Pancreas (tissue), 10 donors: ENCODE data around the gene CYP27A1. TPM values are rescaled to one million over a fixed set of nuclear protein-coding genes. Genes with fewer than 3 reads are reported as not detected.

Experiments
- ATAC-seq, 4 donors: fragments of 200-7000 bp; cut with Tn5 transposase; one replicate each; pipeline versions ENCODE4 v1.8.0 to v1.9.1; 2020; ENCODE audit warnings: mild to moderate bottlenecking in 4 of 4, moderate library complexity in 4 of 4
- DNase-seq, 6 donors: peaks; one replicate each; pipeline ENCODE4 v3.0.0-alpha.2; 2020
- FAIRE-seq: peaks from 2 replicates; lab custom pipeline; 2012; peaks lifted over from hg19 to GRCh38; lab: Jason Lieb, UNC
- H3K27ac ChIP-seq, 4 donors: fragments of 200-600 bp; sonication (generic); 1 replicate in 3 of 4; 2 replicates in 1 of 4; pipeline versions ENCODE4 v1.5.0 to v1.8.0; 2020
- H3K27me3 ChIP-seq, 4 donors: fragments of 200-600 bp; one replicate each; pipeline ENCODE4 v1.8.0; 2021
- H3K36me3 ChIP-seq, 3 donors: fragments of 200-600 bp; sonication (generic) in 1 of 3; one replicate each; pipeline versions ENCODE4 v1.5.0 to v1.8.0; 2020 to 2021
- H3K4me1 ChIP-seq, 3 donors: fragments of 200-600 bp; one replicate each; pipeline ENCODE4 v1.8.0; 2021
- H3K4me3 ChIP-seq, 4 donors: fragments of 200-600 bp; sonication (generic) in 2 of 4; one replicate each; pipeline versions ENCODE4 v1.5.0 to v1.8.0; 2020 to 2021
- H3K9me3 ChIP-seq, 4 donors: fragments of 200-600 bp; one replicate each; pipeline ENCODE4 v1.8.0; 2021
- WGBS, 2 donors: extraction: QIAGEN DNeasy Blood & Tissue Kit; methylation state at CpG; one replicate each; pipeline ENCODE4 v1.1.7; 2013; 5-methylcytosine and 5-hydroxymethylcytosine counted together
- intact Hi-C, 3 donors: fragments of 100-400 bp; cut with DNase I; formaldehyde crosslinking; loops; one replicate each; pipeline versions ENCODE4 v1.11.1 to v1.14.2; 2022
- polyA plus RNA-seq, 2 donors: library from polyadenylated mRNA; stranded (reverse); fragments of 200-250 nt; gene quantifications; one replicate each; pipeline ENCODE4 v1.2.3, GENCODE V29; 2013
- total RNA-seq, 6 donors: library from RNA; stranded (reverse); fragmentation: NEBNext Ultra II Directional in 4 of 6; extraction: Animal tissue kit (Norgen Biotek cat#: 25700) in 4 of 6; gene quantifications; one replicate each; pipeline versions ENCODE4 v1.2.1 to v1.2.4, GENCODE V29; 2021 to 2023
- TF ChIP-seq, protein P1 (sequence below), 4 donors: fragments of 200-600 bp; sonication (generic) in 3 of 4; IDR thresholded peaks; one replicate each; pipeline versions ENCODE4 v1.5.0 to v1.8.0; 2021; ENCODE audit warnings: antibody characterized with exemption in 4 of 4
- donor health status: healthy with polysubstance abuse.
- donor health status: DM: no; HTN: no; CAD: no; lungs with moderate emphysema.
- donor health status: DM: no; HTN: no; CAD: no.
- donor health status: control.
- donor health status: control.
- donor health status: Bipolar disorder and iron deficiency.
- donor health status: DM: yes; HTN: yes; CAD: no.
- donor health status: DM: no; HTN: no; CAD: no.
- donor health status: DM: no; HTN: no; CAD: no.
- donor health status: DM: yes; HTN: yes; CAD: no.

CYP27A1 gene
- total and polyA plus RNA-seq, 8 donors: 3.1 to 21.6 (median 5.1) TPM

DNA sequence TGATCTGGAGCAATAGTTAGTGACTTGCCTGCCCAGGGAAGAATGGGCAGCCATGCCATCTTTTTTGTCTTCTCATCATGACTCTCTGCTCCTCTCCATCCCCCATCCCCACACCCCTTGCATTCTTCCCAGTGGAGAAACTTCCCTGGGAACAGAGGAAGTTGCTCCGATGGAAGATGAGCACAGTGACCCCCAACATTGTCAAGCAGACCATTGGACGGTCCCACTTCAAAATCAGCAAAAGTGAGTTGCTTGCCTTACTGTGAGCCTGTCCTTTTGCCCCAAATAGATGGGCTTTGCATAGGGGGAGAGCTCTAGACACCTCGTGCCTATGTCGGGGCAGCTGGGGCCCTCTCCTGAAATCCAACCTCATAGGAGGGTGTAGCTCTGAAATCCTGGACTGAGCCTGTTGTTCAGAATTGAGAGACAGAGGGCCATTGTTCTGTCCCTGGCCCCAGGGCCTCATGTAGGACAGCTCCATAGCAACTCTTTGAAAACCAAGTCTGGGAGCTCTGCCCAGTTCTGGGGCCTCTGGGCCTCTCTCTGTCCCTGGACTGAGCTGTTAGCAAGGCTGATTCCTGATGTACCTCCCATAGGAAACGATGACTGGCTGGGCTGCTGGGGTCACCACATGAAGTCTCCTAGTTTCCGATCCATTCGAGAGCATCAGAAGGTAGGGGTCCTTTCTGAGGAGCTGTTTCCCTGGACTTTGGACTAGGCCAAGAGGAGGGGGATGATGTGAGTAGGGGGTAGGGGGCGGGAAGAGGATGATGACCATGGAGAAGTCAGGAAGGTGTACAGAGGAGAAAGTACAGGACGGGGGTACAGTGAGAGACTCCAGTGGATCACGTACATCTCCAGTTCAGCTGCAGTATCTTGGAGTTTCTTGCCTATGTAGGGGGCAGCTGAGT, 36.1 kb upstream of the CYP27A1 start:
- ATAC-seq: peak; percentile 73 to 96 (median 84)
- peak overlapping the region in 3 of 4 donors; percentile 49 to 75 (median 74) for H3K27ac ChIP-seq
- no peaks in the 10 kb centered on the region for H3K27me3 ChIP-seq
- H3K9me3 ChIP-seq: no peaks in the 10 kb centered on the region
- intact Hi-C loops: no loop called here
- no peak overlapping the region for H3K4me3 ChIP-seq
- peak in 4 of 6 donors; percentile 42 to 62 (median 52) for DNase-seq
- WGBS, 2 donors: 73% methylated on average over 10 of the region's 10 CpGs
- TF ChIP-seq, protein P1, sequence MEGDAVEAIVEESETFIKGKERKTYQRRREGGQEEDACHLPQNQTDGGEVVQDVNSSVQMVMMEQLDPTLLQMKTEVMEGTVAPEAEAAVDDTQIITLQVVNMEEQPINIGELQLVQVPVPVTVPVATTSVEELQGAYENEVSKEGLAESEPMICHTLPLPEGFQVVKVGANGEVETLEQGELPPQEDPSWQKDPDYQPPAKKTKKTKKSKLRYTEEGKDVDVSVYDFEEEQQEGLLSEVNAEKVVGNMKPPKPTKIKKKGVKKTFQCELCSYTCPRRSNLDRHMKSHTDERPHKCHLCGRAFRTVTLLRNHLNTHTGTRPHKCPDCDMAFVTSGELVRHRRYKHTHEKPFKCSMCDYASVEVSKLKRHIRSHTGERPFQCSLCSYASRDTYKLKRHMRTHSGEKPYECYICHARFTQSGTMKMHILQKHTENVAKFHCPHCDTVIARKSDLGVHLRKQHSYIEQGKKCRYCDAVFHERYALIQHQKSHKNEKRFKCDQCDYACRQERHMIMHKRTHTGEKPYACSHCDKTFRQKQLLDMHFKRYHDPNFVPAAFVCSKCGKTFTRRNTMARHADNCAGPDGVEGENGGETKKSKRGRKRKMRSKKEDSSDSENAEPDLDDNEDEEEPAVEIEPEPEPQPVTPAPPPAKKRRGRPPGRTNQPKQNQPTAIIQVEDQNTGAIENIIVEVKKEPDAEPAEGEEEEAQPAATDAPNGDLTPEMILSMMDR (IDR thresholded peaks at IDR 0.05): no peak
- H3K36me3 ChIP-seq: peaks cover 0 to 36% (median 14%) of the 10 kb centered on the region in 3 donors
- H3K4me1 ChIP-seq: no peaks in the 10 kb centered on the region
- FAIRE-seq: no peak

- whole genome bisulfite sequencing, 2 donors: 93 to 100% methylated on average over 1 of the region's 1 CpG
These were observed 35.5 kb upstream of the CYP27A1 start for GRCh38 chr2:218746470-218746795.

DNA sequence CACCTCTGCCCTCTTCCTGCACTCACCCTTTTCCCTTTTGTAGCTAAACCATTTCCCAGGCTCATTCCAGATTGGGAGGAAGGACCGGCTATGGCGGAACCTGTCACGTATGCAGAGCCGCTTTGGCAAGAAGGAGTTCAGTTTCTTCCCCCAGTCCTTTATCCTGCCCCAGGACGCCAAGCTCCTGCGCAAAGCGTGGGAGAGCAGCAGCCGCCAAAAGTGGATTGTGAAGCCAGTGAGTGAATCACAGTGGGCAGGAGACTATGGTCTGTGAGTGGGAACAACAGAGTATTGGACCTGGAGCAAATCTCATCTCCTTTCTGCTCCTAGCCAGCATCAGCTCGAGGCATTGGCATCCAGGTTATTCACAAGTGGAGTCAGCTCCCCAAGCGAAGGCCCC, 35.0 kb upstream of the CYP27A1 start:
- TF ChIP-seq, protein P1 (IDR thresholded peaks at IDR 0.05): no peak
- ATAC-seq (no peak), FAIRE-seq (no peak), DNase-seq (no peak)
- no peaks in the 10 kb centered on the region for H3K9me3 ChIP-seq
- 92 to 97% methylated on average over 10 of the region's 10 CpGs for WGBS, 2 donors
- intact Hi-C loops: no loop called here
- H3K27ac ChIP-seq: no peak overlapping the region
- no peak overlapping the region for H3K4me3 ChIP-seq
- H3K4me1 ChIP-seq: no peaks in the 10 kb centered on the region
- H3K36me3 ChIP-seq: peaks cover 0 to 39% (median 14%) of the 10 kb centered on the region in 3 donors
- no peaks in the 10 kb centered on the region for H3K27me3 ChIP-seq

More at GRCh38 chr2:218746470-218746795, 35.5 kb upstream of the CYP27A1 start:
- no peak for DNase-seq
- H3K36me3 ChIP-seq: peaks cover 0 to 36% (median 14%) of the 10 kb centered on the region in 3 donors
- TF ChIP-seq, protein P1 (IDR thresholded peaks at IDR 0.05): no peak
- H3K4me3 ChIP-seq: no peak overlapping the region
- no peaks in the 10 kb centered on the region for H3K27me3 ChIP-seq
- no peak for FAIRE-seq
- ATAC-seq: no peak
- peak overlapping the region in 2 of 4 donors; percentile 50 to 74 for H3K27ac ChIP-seq
- no peaks in the 10 kb centered on the region for H3K9me3 ChIP-seq
- H3K4me1 ChIP-seq: no peaks in the 10 kb centered on the region
- intact Hi-C loops: no loop called here

- 87 to 95% methylated on average over 8 of the region's 8 CpGs for WGBS, 2 donors
- Histone ChIP-seq H3K27me3 (no peaks in the 10 kb centered on the region), H3K27ac (no peak overlapping the region), H3K9me3 (no peaks in the 10 kb centered on the region), H3K4me1 (no peaks in the 10 kb centered on the region), H3K36me3 (peaks cover 0 to 54% (median 28%) of the 10 kb centered on the region in 3 donors), H3K4me3 (no peak overlapping the region)
- TF ChIP-seq, protein P1 (IDR thresholded peaks at IDR 0.05): no peak
- intact Hi-C loops: no loop called here
- FAIRE-seq (no peak), DNase-seq (no peak), ATAC-seq (no peak)
These were observed 33.1 kb upstream of the CYP27A1 start for GRCh38 chr2:218748741-218749441.
